Lower lobe of right lung (tissue), 2 donors: ENCODE measurements around the gene HOXA13. TPM values are rescaled to one million over a fixed set of nuclear protein-coding genes. Genes with fewer than 3 reads are reported as not detected.

Experiments used
- ATAC-seq, 2 donors: fragments of 200-7000 bp; cut with Tn5 transposase; one replicate each; pipeline ENCODE4 v1.9.1; 2020 to 2022; ENCODE audit warnings: mild to moderate bottlenecking in 2 of 2, moderate library complexity in 2 of 2
- DNase-seq: peaks from one replicate; pipeline ENCODE4 v3.0.0-alpha.2; 2020
- H3K27ac ChIP-seq: fragments of 200-600 bp; one replicate; pipeline ENCODE4 v1.8.0; 2022
- H3K27me3 ChIP-seq: fragments of 200-600 bp; one replicate; pipeline ENCODE4 v1.8.0; 2022; ENCODE audit warnings: low read depth
- H3K36me3 ChIP-seq: fragments of 200-600 bp; one replicate; pipeline ENCODE4 v1.8.0; 2022; ENCODE audit warnings: mild to moderate bottlenecking
- H3K4me1 ChIP-seq: fragments of 200-600 bp; one replicate; pipeline ENCODE4 v1.8.0; 2022
- H3K4me3 ChIP-seq: fragments of 200-600 bp; one replicate; pipeline ENCODE4 v1.8.0; 2022; ENCODE audit warnings: mild to moderate bottlenecking
- H3K9me3 ChIP-seq: fragments of 200-600 bp; one replicate; pipeline ENCODE4 v1.8.0; 2022
- intact Hi-C: fragments of 100-400 bp; cut with DNase I; formaldehyde crosslinking; loops from one replicate; pipeline ENCODE4 v1.11.0; 2022
- total RNA-seq: library from RNA; stranded (reverse); fragmentation: NEBNext Ultra II Directional; extraction: Animal tissue kit (Norgen Biotek cat#: 25700); gene quantifications from one replicate; pipeline ENCODE4 v1.2.1, GENCODE V29; 2021
- TF ChIP-seq, protein P1 (sequence below): fragments of 200-600 bp; IDR thresholded peaks from one replicate; pipeline ENCODE4 v1.8.0; 2022; ENCODE audit warnings: antibody characterized with exemption, mild to moderate bottlenecking
- donor health status: DM: no; HTN: yes; CAD: no; lungs with severe emphysema.

The HOXA13 gene
- total RNA-seq, 1 donor from 2014 or later = not detected

DNA sequence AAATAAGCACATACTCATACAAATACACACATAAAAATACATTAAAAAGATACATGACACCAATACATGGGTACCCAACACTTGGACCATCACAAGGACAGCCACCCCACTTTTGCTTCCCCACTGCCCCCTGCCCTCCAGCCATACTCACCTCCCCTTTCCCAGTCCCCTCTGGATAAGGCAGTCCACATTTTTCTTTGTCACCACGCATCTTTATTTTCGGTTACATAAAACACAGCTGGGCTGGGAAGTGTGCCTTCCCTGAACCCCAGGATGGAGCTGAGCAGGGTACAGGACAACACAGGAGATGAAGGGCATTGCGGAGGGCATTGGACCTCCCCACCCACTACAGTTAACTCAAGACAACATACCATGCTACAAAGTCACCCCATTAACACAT, 46.4 kb downstream of the HOXA13 start:
- intact Hi-C loops = loop anchor here (10.0 kb wide), 1 partner anchor 779 kb away; no protein-coding TSS in a partner anchor
- ATAC-seq = no peak
- peaks cover 94% of the 10 kb centered on the region for H3K27me3 ChIP-seq
- no peaks in the 10 kb centered on the region for H3K36me3 ChIP-seq
- DNase-seq = no peak
- no peak overlapping the region for H3K27ac ChIP-seq
- H3K4me3 ChIP-seq = no peak overlapping the region
- H3K9me3 ChIP-seq = no peaks in the 10 kb centered on the region
- TF ChIP-seq, protein P1, sequence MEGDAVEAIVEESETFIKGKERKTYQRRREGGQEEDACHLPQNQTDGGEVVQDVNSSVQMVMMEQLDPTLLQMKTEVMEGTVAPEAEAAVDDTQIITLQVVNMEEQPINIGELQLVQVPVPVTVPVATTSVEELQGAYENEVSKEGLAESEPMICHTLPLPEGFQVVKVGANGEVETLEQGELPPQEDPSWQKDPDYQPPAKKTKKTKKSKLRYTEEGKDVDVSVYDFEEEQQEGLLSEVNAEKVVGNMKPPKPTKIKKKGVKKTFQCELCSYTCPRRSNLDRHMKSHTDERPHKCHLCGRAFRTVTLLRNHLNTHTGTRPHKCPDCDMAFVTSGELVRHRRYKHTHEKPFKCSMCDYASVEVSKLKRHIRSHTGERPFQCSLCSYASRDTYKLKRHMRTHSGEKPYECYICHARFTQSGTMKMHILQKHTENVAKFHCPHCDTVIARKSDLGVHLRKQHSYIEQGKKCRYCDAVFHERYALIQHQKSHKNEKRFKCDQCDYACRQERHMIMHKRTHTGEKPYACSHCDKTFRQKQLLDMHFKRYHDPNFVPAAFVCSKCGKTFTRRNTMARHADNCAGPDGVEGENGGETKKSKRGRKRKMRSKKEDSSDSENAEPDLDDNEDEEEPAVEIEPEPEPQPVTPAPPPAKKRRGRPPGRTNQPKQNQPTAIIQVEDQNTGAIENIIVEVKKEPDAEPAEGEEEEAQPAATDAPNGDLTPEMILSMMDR = no peak
- H3K4me1 ChIP-seq = peaks cover 62% of the 10 kb centered on the region

- peak; percentile 48 for DNase-seq
- intact Hi-C loops = loop anchor here (10.0 kb wide), 1 partner anchor 778 kb away; no protein-coding TSS in a partner anchor
These were observed 47.0 kb downstream of the HOXA13 start for GRCh38 chr7:27152816-27153442.

GRCh38 chr7:27151931-27152815, 47.7 kb downstream of the HOXA13 start, which contains the start of gene HOXA3:
Gene HOXA3 (minus strand): TSS chr7:27152583. CDS start chr7:27110640, 41,943 bp downstream.
- Histone ChIP-seq H3K4me3 (peak within 1 kb of the TSS; percentile 60), H3K36me3 (no peaks in the 10 kb centered on the region), H3K4me1 (peaks cover 72% of the 10 kb centered on the region), H3K27me3 (peaks cover 94% of the 10 kb centered on the region), H3K9me3 (no peaks in the 10 kb centered on the region), H3K27ac (peak within 1 kb of the TSS; percentile 89)
- TF ChIP-seq, protein P1 = no peak
- DNase-seq (peak; percentile 59), ATAC-seq (peak; percentile 7 to 11)
- intact Hi-C loops = loop anchor here (10.0 kb wide), 1 partner anchor 777 kb away; no protein-coding TSS in a partner anchor

More at GRCh38 chr7:27152816-27153442, 47.0 kb downstream of the HOXA13 start:
- Histone ChIP-seq H3K27ac (peak overlapping the region; percentile 89), H3K4me3 (peak overlapping the region; percentile 60), H3K9me3 (no peaks in the 10 kb centered on the region), H3K36me3 (no peaks in the 10 kb centered on the region), H3K4me1 (peaks cover 66% of the 10 kb centered on the region), H3K27me3 (peaks cover 94% of the 10 kb centered on the region)
- TF ChIP-seq, protein P1 = no peak
- no peak for ATAC-seq

DNA sequence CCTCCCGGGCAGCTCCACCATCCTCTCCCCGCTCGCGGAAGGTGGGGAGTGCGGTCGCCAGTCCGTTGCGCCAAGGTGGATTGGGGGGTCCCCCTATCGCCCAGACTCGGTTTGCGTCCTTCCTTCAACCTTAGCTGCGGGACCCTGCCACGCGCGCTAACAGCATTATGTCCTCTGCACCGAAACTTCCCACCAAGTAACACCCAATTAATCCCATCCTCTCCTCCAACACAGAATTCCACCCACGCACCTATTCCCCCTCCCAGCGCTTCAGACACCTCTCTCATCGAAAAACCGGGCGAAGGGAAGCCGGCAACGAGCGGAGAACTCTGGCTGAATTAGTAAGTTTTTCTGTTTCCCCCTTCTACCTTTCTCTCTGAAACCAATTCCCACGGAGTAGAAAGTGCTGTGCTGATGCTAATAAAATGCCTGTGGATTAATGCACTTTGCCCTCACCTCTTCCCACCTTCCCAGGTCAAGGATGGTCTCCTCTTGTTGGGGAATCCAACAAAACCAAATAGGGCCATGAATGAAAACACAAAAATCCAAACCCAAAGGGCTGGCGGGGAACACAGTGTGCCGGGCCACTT, 48.5 kb downstream of the HOXA13 start:
- H3K9me3 ChIP-seq = no peaks in the 10 kb centered on the region
- H3K4me3 ChIP-seq = peak overlapping the region; percentile 60
- intact Hi-C loops = loop anchor here (10.0 kb wide), 1 partner anchor 777 kb away; no protein-coding TSS in a partner anchor
- H3K4me1 ChIP-seq = peaks cover 69% of the 10 kb centered on the region
- peak; percentile 50 for DNase-seq
- peak overlapping the region; percentile 89 for H3K27ac ChIP-seq
- no peak for ATAC-seq
- H3K36me3 ChIP-seq = no peaks in the 10 kb centered on the region
- TF ChIP-seq, protein P1 = no peak
- peaks cover 94% of the 10 kb centered on the region for H3K27me3 ChIP-seq
